ENCODE results near the gene ERCC1. TPM values are rescaled to one million over a fixed set of nuclear protein-coding genes. Genes with fewer than 3 reads are reported as not detected.

Gene ERCC1
- total and polyA plus RNA-seq, 2 of the 13 experiments (the other 11 are each of a cell fraction or from before 2014, with no cell fraction given): 40.0 to 66.4 TPM

GRCh38 chr19:45443462-45444317, 20.0 kb upstream of the ERCC1 start (continued):
- TF ChIP-seq ZNF580 (CRISPR knock-in tag; IDR thresholded peaks at IDR 0.05; ENCODE audit: borderline replicate concordance, low read depth) (peak; percentile 63; the same call in 1 of the 2 replicates), HNF1B (CRISPR knock-in tag; IDR thresholded peaks at IDR 0.05) (peak; percentile 79), ZNF589 (CRISPR knock-in tag; conservative IDR thresholded peaks at IDR 0.05) (0 out of 2 replicates have a peak, but pooled peaks have one; percentile 34), ZNF10 (CRISPR knock-in tag; IDR thresholded peaks at IDR 0.05; ENCODE audit: borderline replicate concordance, low read depth) (no peak), PATZ1 (CRISPR knock-in tag; IDR thresholded peaks at IDR 0.05) (peak; percentile 99), ZNF709 (CRISPR knock-in tag; IDR thresholded peaks at IDR 0.05) (peak; percentile 65; the same call in 1 of the 2 replicates), ARNTL (CRISPR knock-in tag; IDR thresholded peaks at IDR 0.05) (no peak), ZNF557 (CRISPR knock-in tag; IDR thresholded peaks at IDR 0.05) (no peak), ZNF343 (CRISPR knock-in tag; IDR thresholded peaks at IDR 0.05) (no peak), DNMT3B (CRISPR knock-in tag; conservative IDR thresholded peaks at IDR 0.05) (no peak), MXI1 (IDR thresholded peaks at IDR 0.05; ENCODE audit: borderline replicate concordance, low read depth, low read length) (peak; percentile 12; the same call in 1 of the 3 replicates), JUND (CRISPR knock-in tag; IDR thresholded peaks at IDR 0.05) (no peak; the same call in 1 of the 2 replicates), ZNF124 (CRISPR knock-in tag; IDR thresholded peaks at IDR 0.05) (0 out of 2 replicates have a peak, but pooled peaks have one; percentile 37), ZBTB14 (CRISPR knock-in tag; IDR thresholded peaks at IDR 0.05) (peak; percentile 18; the same call in 1 of the 2 replicates), SOX5 (CRISPR knock-in tag; IDR thresholded peaks at IDR 0.05; ENCODE audit: borderline replicate concordance) (peak; percentile 88; the same call in 1 of the 2 replicates), CENPX (CRISPR knock-in tag; IDR thresholded peaks at IDR 0.05) (no peak), ZNF207 (IDR thresholded peaks at IDR 0.05; ENCODE audit: borderline replicate concordance) (no peak), ZC3H4 (CRISPR knock-in tag; IDR thresholded peaks at IDR 0.05; ENCODE audit: borderline replicate concordance) (no peak), ZNF574 (CRISPR knock-in tag; IDR thresholded peaks at IDR 0.05) (peak; percentile 75), ZFP36L1 (CRISPR knock-in tag; IDR thresholded peaks at IDR 0.05) (no peak), ATF3 (CRISPR knock-in tag; IDR thresholded peaks at IDR 0.05) (peak; percentile 43; the same call in 1 of the 2 replicates)
